Tibial artery (tissue), 4 donors: ENCODE measurements around the gene PEX5L.

Source experiments
- DNase-seq, 2 donors: peaks; one replicate each; pipeline ENCODE4 v3.0.0-alpha.2; 2019
- H3K27ac ChIP-seq, 2 donors: fragments of 200-600 bp; sonication (generic) in 1 of 2; 1 replicate in 1 of 2; 2 replicates in 1 of 2; pipeline ENCODE4 v1.5.1; 2018 to 2019; ENCODE audit warnings: mild to moderate bottlenecking in 1 of 2
- H3K27me3 ChIP-seq, 2 donors: fragments of 200-600 bp; sonication (generic) in 1 of 2; one replicate each; pipeline versions ENCODE4 v1.5.1 to v1.6.0; 2016 to 2019
- H3K36me3 ChIP-seq, 3 donors: fragments of 200-600 bp; sonication (generic) in 2 of 3; one replicate each; pipeline ENCODE4 v1.5.1; 2016 to 2019; ENCODE audit warnings: mild to moderate bottlenecking in 2 of 3
- H3K4me1 ChIP-seq, 4 donors: fragments of 200-600 bp; sonication (generic) in 2 of 4; 1 replicate in 3 of 4; 2 replicates in 1 of 4; pipeline ENCODE4 v1.5.1; 2016 to 2019
- H3K4me3 ChIP-seq, 2 donors: fragments of 200-600 bp; sonication (generic) in 1 of 2; 1 replicate in 1 of 2; 2 replicates in 1 of 2; pipeline ENCODE4 v1.5.1; 2018 to 2019; ENCODE audit warnings: mild to moderate bottlenecking in 2 of 2
- H3K9me3 ChIP-seq, 3 donors: fragments of 200-600 bp; sonication (generic) in 1 of 3; one replicate each; pipeline ENCODE4 v1.5.1; 2016 to 2019
- CTCF ChIP-seq, 2 experiments: fragments of 200-600 bp in 1 of 2; fragments of 450-650 bp in 1 of 2; IDR thresholded peaks; one replicate each; pipeline ENCODE4 v1.5.1; 2017 to 2019; ENCODE audit warnings: antibody characterized with exemption in 2 of 2, mild to moderate bottlenecking in 1 of 2, moderate library complexity in 1 of 2
- intact Hi-C: fragments of 100-400 bp; cut with DNase I; formaldehyde crosslinking; loops from one replicate; pipeline ENCODE4 v1.15.0; 2023; ENCODE audit warnings: low total_unique reads

The PEX5L gene

GRCh38 chr3:179811321-179812095 lies 225.2 kb downstream of the PEX5L start:
- intact Hi-C loops, result no loop called here
- no peaks in the 10 kb centered on the region for H3K9me3 ChIP-seq
- H3K27ac ChIP-seq, result no peak overlapping the region
- no peak for TF ChIP-seq CTCF (IDR thresholded peaks at IDR 0.05)
- H3K36me3 ChIP-seq, result no peaks in the 10 kb centered on the region
- no peak overlapping the region for H3K4me3 ChIP-seq
- no peaks in the 10 kb centered on the region for H3K4me1 ChIP-seq
- H3K27me3 ChIP-seq, result no peaks in the 10 kb centered on the region
- DNase-seq, result no peak

- intact Hi-C loops, result no loop called here
- no peak for DNase-seq
- no peaks in the 10 kb centered on the region for H3K27me3 ChIP-seq
- H3K4me3 ChIP-seq, result no peak overlapping the region
- no peaks in the 10 kb centered on the region for H3K36me3 ChIP-seq
- H3K4me1 ChIP-seq, result no peaks in the 10 kb centered on the region
- H3K27ac ChIP-seq, result no peak overlapping the region
- H3K9me3 ChIP-seq, result no peaks in the 10 kb centered on the region
- TF ChIP-seq CTCF (IDR thresholded peaks at IDR 0.05), result no peak
These were observed 227.1 kb downstream of the PEX5L start for GRCh38 chr3:179809639-179810038.

GRCh38 chr3:179807588-179807987 lies 229.1 kb downstream of the PEX5L start:
- Histone ChIP-seq H3K4me1 (no peaks in the 10 kb centered on the region), H3K9me3 (no peaks in the 10 kb centered on the region), H3K27me3 (no peaks in the 10 kb centered on the region), H3K4me3 (no peak overlapping the region), H3K36me3 (no peaks in the 10 kb centered on the region), H3K27ac (no peak overlapping the region)
- TF ChIP-seq CTCF (IDR thresholded peaks at IDR 0.05), result no peak
- no peak for DNase-seq
- intact Hi-C loops, result no loop called here

- Histone ChIP-seq H3K27ac (no peak overlapping the region), H3K36me3 (no peaks in the 10 kb centered on the region), H3K27me3 (no peaks in the 10 kb centered on the region), H3K9me3 (no peaks in the 10 kb centered on the region), H3K4me1 (no peaks in the 10 kb centered on the region), H3K4me3 (no peak overlapping the region)
- no peak for DNase-seq
- no peak for TF ChIP-seq CTCF (IDR thresholded peaks at IDR 0.05)
- intact Hi-C loops, result no loop called here
These were observed 230.6 kb downstream of the PEX5L start for GRCh38 chr3:179806177-179806576.

GRCh38 chr3:179801856-179802255 lies 234.9 kb downstream of the PEX5L start:
- no peaks in the 10 kb centered on the region for H3K9me3 ChIP-seq
- no peaks in the 10 kb centered on the region for H3K36me3 ChIP-seq
- no peaks in the 10 kb centered on the region for H3K4me1 ChIP-seq
- DNase-seq, result no peak
- H3K4me3 ChIP-seq, result no peak overlapping the region
- no peak for TF ChIP-seq CTCF (IDR thresholded peaks at IDR 0.05)
- H3K27ac ChIP-seq, result no peak overlapping the region
- no peaks in the 10 kb centered on the region for H3K27me3 ChIP-seq
- intact Hi-C loops, result no loop called here
